Epithelial cell of esophagus (primary cell): ENCODE results near the gene TCF7L1.

Source experiments
- DNase-seq: peaks from one replicate; pipeline ENCODE4 v3.0.0; 2010; ENCODE audit warnings: low read depth
- H3K4me3 ChIP-seq: 2 replicates; pipeline ENCODE4 v1.5.1; 2011; ENCODE audit warnings: mild to moderate bottlenecking, low read length, control low read depth
- CTCF ChIP-seq: IDR thresholded peaks from 2 replicates; pipeline ENCODE4 v1.5.1; 2011; ENCODE audit warnings: low read depth, mild to moderate bottlenecking, low read length, control low read depth, inconsistent platforms; ENCODE audit not compliant: insufficient read depth; ENCODE audit errors: missing control alignments

Gene TCF7L1

GRCh38 chr2:85230679-85231467, 97.7 kb downstream of the TCF7L1 start:
- no peak for TF ChIP-seq CTCF
- DNase-seq: no peak

GRCh38 chr2:85231468-85231805, 98.2 kb downstream of the TCF7L1 start:
- TF ChIP-seq CTCF: no peak
- no peak for DNase-seq
- H3K4me3 ChIP-seq: no peak overlapping the region

More at GRCh38 chr2:85230679-85231467, 97.7 kb downstream of the TCF7L1 start:
- no peak overlapping the region for H3K4me3 ChIP-seq

GRCh38 chr2:85231952-85232351, 98.8 kb downstream of the TCF7L1 start:
- H3K4me3 ChIP-seq: no peak overlapping the region
- TF ChIP-seq CTCF: no peak
- no peak for DNase-seq

- TF ChIP-seq CTCF: no peak
- H3K4me3 ChIP-seq: no peak overlapping the region
- DNase-seq: no peak
Observed at GRCh38 chr2:85234868-85235267, 101.7 kb downstream of the TCF7L1 start.

- TF ChIP-seq CTCF: no peak
- no peak overlapping the region for H3K4me3 ChIP-seq
- DNase-seq: no peak
Observed at GRCh38 chr2:85235281-85235680, 102.1 kb downstream of the TCF7L1 start.

- no peak overlapping the region for H3K4me3 ChIP-seq
- no peak for TF ChIP-seq CTCF
- DNase-seq: no peak
Observed at GRCh38 chr2:85236084-85236483, 102.9 kb downstream of the TCF7L1 start.

- peak overlapping the region; percentile 19 for H3K4me3 ChIP-seq
- peak; percentile 2 for TF ChIP-seq CTCF
- DNase-seq: peak; percentile 85
Observed at GRCh38 chr2:85237849-85238565, 104.8 kb downstream of the TCF7L1 start.
